Peyer's patch (tissue), 4 donors: Measurements from ENCODE around the gene ANKRD40CL.

Source experiments
- CTCF ChIP-seq, 6 experiments: fragments of 450-650 bp in 4 of 6; fragments of 200-600 bp in 2 of 6; sonication (generic) in 1 of 6; IDR thresholded peaks; one replicate each; pipeline ENCODE4 v1.5.1; 2017 to 2019; ENCODE audit warnings: antibody characterized with exemption in 6 of 6, mild to moderate bottlenecking in 3 of 6, moderate library complexity in 1 of 6
- POLR2A ChIP-seq, 2 donors: fragments of 450-650 bp; IDR thresholded peaks; one replicate each; pipeline ENCODE4 v1.5.1; 2017; ENCODE audit warnings: antibody characterized with exemption in 2 of 2, mild to moderate bottlenecking in 2 of 2, moderate library complexity in 2 of 2

GRCh38 chr17:50769884-50770283, 2.6 kb upstream of the ANKRD40CL start:
- no peak for TF ChIP-seq CTCF (IDR thresholded peaks at IDR 0.05)
- TF ChIP-seq POLR2A (IDR thresholded peaks at IDR 0.05): no peak
